ENCODE data around the gene STPG3.

STPG3 gene

DNA sequence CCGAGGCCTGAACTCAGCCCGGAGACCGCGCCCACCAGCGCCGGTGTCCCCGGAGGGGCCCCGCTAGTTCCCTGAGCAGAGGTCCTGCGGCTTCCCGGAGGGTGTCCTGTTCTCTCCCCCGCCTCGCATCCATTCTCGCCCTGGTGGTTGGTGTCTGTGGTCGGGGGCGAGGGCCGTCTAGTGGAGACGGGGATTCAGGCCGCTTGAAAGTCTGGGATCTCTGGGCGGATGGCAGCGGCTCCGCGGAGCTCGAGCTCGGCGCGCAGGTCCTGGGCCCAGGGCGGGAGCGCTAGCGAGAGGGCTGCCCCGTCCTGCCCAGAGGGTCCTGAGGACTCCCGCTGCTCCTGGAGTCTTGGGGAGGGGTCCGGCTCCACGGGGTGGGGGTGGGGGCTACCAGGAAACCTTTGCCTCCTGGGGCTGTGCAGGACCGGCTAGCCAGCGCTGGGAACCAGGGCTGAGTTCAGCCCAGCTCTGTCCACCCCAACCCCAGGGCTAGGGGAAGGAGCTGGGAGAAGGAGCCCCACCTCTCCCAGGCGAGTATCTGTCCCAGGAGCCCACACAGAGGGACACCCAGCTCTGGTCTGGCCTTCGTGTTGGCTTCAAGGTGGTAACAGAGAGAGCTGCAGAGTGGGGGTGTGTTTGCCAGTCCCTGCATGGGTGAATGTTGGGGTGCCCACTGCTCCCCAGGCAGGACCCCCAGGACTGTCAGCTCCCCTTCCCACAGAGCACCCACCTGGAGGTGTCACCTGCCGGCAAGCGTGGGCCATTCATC is 30.4 kb downstream of the STPG3 start:
- no peak for DNase-seq

DNA sequence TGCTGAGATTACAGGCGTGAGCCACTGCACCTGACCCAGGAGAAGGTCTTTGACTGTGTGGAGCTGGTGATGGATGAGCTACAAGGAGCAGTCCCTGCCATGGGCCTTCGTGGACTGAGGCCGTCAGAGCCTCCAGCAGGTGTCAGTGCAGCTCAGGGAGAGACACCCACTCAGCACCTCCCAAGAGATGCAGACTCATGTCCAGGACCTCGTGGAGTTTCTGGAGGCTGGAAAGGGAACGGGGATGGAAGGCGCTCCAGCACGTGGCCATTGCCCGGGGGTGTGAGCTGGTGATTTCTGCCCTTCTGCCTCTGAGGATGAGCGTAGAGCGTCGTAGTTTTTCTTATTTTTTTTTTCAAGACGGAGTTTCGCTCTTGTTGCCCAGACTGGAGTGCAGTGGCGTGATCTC is 35.9 kb downstream of the STPG3 start:
- DNase-seq, result no peak

DNA sequence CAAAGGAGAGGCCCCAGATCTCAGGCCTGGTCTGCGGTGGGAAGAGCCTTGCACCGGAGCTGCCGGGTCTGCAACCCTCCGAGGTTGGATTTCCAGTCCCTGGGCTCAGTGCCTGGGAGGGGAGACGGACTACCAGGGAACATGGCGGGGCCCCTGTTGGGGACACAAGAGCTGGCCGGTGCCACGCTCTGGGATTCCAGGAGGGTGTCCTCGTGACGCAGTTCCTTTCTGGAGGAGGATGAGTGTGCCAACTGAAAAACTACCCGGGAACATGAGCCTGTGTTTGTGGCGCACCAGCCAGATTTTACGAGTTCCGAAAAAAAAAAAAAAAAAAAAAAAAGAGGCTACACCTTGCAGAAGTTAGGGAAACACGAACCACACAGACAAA is 42.0 kb downstream of the STPG3 start:
- no peak for DNase-seq

DNA sequence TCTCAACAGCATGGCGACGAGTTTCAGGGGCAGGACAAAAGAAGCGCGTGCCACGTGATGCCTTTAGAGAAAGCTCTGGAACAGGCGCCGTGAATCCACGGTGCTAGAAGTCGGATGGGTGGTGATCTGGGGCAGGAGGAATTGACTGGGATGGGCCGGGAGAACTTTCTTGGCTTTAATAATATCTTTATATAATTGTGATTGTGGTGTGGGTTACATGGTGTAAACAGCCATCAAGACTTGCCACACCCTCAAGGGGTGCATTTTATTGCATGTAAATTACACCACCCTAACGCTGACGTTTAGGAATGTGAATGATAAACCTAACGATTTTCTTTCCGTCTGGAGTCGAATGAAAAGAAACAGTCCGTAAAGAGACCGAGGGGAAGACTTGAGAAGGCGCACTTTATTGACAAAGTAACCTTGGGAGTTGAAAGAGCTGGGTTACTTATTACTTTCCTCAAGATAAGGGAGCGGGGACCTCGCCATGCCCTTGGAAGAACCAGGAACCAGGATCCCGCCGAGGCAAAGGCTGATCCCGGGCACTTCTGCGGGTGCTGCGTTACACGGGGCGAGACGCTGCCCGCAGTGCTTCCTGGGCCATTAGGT is 42.5 kb downstream of the STPG3 start:
- no peak for DNase-seq

DNA sequence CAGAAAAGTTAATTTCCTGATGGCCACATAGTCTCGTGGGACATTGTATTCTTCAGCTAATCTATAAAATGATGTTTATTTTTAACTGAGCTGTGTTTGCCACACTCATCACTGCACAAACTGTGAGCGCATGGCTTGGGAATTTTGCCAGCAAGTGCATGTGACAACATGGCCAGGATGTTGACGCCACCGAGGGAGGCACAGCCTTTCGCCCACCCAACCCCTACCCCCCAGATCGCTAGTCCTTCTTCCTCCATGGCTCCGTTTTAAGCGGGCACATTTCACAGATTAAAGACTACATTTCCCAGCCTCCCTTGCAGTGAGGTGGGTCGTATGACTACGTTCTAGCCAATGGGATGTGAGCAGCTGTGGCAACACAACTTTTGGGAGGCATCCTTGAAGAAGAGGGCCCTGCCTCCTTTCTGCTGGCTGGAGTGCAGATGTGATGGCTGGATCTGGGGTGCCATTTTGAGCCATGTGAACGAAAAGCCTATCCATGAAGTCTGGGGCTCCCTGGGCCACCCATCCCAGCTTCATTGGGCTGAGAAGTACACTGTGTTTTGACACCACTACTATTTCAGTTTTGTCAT is 43.1 kb downstream of the STPG3 start:
- no peak for DNase-seq

DNA sequence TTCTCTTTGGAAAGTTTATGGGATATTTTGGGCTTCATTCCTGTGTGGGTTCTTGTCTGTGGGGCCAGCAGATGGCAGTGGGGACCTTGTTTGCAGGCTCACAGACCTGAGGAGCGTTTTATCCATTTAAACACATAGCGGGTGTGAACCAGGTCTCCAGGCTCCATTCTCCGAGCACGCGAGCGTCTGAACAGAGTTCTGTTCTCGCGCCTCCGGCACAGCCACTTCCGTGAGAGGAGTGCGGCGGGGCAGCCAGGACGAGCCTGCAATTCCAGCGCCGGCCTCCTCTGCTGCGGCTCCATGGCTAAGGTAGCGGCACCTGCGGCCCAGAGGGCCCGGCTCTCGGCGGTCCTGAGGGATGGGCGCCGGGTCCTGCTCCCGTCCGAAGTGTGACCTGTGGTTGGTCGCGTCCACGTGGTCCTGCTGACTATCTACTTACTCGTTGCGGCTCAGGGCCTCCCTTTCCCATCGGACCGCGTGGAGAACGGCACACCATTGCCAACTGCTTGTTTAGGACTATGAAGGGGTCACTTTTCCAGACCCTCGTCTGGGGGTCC is 43.7 kb downstream of the STPG3 start:
- no peak for DNase-seq

DNA sequence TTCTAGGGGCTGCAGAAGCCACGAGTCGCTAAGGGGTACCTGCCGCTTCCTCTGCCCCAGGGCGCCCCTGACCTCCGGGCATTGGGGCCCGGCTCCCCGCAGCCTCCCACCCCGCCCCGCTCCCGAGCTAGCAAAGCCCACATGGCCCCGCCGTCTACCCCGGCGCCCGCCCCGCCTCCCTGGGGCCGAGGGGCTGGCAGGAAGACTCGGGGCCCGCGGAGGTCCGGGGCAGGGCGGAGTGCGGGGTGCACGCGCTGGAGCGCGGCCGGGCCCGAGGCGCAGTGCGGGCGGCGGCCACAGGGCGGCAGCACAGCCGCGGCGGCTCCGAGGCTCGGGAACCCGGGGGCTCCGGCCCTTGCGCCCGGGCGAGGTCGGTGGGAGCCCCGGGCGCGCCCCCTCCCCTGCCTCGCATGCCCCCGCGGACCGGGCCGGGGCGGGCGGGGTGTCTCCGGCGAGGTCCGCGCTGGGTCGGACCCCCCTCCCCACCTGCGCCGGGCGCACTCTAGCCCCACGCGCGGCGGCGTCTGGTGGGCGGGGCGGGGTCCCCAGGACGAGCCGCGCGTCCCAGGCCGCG is 44.2 kb downstream of the STPG3 start:
- DNase-seq, result no peak

DNA sequence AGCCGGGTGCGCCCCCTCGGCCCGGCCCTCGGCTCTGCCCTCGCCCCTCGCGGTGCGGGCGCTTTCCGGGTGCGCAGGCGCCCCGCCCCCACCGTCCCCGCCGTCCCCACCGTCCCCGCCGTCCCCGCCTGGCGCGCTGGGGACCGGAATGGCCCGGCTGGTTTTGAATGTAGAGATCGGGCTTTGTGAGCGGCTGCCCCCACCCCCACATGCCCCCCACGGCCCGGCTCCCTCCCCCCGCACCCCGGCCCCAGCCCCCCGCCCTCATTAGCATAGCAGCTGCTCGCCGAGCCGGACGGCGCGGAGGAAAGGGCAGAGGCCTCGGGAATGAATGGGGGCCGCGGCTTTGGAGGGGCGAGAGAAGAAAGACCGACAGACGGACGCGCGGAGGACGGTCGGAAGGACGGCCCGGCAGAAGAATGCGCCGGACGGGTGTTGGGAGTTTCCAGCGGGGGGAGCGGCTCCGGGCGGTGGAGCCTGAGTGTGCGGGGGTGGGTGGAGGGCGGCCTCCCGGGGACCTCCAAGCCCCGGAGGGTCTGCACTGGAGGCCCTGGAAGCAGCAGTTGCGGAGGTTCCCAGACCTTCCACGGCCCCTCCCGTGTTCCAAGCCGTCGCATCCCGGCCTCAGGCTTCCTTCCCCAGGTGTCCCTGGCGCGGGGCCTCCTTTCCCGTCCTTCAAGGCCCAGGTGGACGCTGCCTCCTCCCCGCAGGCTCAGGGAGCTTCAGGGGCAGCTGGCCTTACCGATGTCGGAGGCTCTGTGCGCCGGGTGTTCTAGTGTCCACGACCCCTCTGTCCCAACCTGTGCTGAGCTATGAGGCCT is 45.0 kb downstream of the STPG3 start:
- no peak for DNase-seq

DNA sequence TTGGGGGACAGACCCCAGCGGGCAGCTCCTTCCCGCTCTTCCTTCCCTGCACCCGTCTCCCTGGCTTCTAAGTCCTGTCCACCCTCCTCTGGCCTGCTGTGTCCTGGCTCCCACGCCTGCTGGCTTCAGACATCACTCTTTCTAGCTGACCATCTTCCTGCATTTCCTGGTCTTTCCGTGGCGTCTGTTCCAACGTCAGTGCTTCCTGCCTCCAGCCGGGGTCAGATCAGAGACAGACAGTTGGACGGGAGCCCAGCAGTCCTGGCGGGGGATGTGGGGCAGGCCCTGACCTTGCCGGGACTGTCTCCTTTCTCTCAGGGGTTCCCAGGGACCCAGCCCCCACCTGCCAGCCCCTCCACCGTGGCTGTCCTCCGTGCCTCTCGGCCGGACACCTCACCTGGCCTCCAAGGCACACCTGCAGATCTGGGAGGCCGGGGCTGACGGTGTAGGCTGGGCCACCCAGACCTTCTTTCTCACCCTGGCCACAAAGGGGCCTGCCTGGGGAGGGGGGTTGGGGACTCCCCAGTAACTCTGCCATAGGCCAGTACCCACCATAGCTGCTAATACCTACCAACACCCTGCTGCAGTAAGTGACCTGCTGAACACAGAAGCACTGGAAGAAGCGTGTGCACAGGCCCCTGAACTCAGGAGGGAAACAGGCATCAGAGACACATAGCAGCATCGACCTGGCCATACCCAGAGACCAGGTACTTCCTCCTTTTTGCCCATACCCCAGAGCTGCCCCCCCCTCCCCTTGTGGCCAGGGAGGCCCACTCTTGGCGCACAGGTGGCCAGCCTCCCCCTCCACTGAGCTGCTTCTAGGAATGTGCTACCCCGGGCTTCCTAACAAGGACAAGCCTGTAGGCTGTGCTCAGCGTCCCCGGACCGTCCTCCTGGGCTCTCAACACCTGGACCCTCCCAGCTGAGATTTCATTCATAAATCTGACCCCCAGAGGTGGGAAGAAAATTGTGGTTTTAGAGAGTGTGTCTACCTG is 45.9 kb downstream of the STPG3 start:
- DNase-seq, result no peak

DNA sequence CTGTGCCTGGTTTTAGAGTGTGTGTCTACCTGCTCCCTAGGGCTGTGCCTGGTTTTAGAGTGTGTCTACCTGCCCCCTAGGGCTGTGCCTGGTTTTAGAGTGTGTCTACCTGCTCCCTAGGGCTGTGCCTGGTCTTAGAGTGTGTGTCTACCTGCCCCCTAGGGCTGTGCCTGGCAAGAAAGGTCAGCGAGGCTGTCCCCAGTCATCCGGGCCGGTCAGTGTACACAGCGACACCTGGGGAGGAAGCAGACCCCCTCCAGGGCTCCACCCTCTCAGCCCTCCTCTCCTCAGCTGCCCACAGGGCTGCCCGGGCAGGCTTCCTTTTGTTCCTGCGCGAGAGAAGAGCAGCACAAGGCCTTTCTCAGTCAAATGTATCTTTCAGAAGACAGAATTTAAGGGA is 46.9 kb downstream of the STPG3 start:
- no peak for DNase-seq

DNA sequence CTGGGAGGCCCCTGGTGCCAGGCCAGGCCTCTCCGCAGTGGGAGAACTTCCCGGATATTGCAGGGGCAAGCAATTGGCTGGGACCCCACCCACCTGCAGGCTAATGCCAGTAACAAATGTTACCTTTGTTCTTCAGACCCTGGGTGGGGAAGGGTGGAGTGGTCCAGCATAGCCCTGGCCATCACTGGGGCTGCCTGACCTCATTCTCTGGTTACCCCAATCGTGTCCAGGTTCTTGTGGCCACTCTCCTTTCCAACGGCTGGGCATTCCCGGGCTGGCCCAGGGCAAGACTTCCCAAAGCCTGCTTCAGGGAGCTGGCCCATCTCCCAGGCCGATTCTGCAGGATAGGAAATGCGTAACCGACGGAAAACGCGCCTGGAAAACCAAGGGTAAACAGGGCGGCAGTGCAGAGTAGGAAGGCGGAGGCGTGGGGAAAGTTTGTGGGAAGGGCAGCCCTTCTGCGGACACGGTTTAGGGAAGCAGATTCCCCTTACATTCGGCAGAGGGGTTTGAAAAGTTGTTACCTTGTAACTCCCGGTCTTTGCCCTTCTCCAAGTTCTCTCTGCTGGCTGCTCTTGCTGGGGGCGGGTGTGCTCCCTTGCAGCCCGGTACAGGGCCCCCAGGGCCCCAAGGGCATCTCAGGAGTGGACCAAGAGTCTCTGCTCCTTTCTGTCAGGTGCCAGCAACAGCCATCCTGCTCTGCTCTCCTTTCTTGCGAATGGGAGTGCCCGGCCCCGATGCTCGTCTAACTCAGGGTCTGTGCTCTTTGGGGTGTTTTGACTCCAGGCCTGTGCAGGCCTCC is 47.5 kb downstream of the STPG3 start:
- no peak for DNase-seq

DNA sequence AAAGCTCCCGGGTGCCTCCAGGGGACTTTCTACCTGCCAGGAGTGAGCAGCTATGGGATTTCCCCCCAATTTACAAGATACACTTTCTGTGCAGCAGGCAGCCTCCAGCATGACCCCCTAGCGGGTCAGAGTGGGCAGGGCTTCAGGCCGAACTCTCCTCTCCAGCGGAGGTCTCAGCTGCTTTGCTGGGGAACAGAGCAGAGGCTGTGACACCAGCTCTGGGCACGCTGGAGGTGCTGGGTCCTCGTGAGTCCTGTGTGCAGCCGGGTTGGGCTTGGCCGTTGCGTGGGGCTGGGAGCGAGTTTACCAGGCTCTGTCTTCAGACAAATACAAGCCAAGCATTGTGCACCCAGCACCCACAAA is 48.1 kb downstream of the STPG3 start:
- no peak for DNase-seq

DNA sequence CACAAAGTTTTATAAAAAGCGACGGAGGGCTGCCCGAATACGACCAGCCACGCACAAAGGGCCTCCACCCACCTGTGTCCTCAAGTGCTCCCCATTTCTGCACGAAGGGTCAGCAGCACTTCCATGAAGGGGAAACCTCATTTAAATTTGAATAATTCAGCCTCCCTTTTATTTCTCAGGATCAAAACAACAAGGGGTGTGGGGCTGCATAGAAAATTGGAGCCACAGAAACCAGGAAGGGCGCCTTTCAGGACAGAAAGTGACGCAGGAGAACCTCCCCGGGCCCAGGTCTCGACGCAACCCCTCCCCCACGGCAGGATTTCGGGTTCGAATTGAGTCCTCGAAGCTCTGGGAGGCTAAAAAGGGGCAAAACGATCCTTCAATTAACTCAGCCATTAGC is 48.9 kb downstream of the STPG3 start:
- DNase-seq, result no peak

DNA sequence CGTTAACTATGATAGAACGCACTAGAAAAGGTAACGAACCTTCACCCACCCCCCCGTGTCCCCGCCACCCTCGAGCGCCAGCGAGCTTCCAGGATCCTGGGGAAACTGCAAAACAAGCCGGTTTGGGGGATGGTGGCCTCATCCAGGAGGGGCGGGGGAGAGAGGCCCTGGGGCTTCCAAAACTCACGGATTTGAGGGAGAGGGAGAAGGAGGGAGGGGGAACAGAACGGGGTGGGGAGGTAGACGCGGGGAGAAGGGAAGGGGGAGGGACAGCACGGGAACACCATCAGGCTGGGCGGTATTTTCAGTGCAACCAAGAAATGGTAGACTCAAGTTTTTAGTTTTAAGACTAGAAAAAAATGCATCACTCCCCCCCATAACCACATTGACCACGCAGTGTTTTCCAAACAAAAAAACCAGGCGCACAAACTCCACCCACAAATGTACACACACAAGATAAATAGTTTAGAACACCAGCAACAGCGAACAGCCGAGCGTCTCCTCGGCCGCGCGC is 49.5 kb downstream of the STPG3 start:
- DNase-seq, result no peak

DNA sequence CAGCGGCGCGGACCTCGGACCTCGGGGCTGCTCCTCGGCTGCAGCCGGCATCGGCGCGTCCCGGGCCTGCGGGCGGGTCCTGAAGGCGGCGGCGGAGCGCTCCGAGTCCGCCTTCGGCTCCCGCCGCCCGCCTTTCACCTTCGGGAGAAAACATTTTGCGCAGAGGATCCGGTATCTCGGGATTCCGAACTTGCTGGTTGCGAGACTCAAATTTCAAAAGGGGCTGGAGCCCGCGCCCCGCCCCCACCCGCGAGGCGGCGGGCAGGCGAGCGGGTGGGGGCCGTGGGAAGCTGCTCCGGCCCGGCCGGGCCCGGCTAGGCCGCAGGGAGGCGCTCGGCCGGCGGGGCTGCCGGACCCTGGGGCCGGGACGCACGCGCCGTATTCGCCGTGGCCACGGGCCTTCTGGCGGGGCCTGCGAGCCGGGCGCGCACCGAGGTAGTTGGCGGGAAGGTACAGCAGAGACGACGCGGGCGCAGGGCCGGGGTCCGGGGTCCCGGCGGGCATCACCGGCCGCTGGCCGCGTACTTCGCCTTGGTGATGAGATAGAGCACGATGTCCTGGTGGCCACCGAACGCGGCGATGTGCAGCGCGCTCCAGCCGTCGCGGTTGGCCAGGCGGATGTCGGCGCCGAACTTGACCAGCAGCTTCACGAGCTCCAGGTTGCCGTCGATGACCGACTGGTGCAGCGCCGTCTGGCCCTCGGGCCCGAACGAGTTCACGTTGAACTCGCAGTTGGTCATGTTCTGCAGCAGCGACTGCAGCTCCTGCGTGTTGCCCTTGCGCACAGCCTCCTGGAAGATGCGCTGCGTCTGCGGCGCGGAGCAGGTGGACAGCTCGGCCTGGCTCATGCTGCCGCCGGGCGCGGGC is 50.2 kb downstream of the STPG3 start:
- DNase-seq, result no peak

DNA sequence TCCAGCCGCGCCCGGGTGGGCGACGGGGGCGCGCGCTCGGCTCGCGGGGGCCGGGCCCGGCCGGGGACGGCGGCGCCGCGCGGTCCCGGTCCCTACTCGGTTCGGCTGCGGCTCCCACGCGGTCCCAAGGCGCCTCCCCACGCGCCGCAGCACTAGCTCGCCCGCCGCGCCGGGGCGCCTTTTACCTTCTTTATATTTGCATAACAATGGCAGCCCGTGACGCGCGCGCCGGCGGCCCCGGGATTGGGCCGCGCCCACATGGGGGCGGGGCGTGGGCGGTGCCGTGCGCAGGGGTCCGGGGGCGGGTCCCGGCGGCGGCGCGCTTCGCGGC is 51.0 kb downstream of the STPG3 start, which contains the start of gene NRARP:
TSS of gene NRARP (minus strand) at position 154 of the 331 bp plus-strand sequence. CDS start 343 bp downstream, outside the sequence.
- DNase-seq, result peak; percentile 75

DNA sequence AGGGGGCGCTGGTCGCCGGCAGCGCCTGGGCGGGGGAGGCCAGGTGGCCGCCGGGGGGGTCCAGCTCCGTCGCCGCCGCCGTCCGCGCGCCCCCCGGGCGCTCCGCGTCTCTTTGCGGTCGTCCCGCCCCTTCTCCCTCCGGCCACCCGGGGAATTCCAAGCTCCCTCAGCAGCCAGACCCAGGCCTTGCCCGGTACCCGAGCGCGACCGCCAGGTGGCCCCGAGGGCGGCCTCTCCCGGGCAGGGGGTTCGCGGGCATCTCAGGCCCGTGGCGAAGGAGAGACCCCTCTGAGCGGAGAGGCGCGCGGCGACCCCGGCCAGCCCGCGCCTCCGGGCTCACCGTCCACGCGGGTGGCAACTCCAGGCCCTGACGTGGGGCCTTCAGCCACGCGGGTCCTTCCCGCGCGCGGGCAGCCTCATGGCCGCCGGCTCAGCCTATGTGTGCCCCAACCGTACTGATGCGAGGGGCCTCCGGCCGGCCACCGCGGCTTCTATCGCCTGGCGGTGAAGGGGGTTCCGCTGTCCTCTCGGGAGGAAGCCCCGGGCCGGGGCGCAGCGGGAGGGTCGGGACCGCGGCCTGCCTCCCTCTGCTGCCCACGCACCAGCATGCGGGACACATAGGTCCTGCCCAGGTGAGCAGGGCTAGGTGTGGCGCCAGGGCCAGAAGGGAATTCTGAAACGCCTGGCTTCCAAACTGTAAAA is 51.5 kb downstream of the STPG3 start:
- DNase-seq, result no peak

All from NCI-H1048 (cell line).